GM12872 (cell line): ENCODE data around the gene CLDN16.

ENCODE experiments used
- TF ChIP-seq, protein P1 (sequence below): IDR thresholded peaks from 3 replicates; pipeline ENCODE4 v1.5.1; 2011; ENCODE audit warnings: low read depth, mild to moderate bottlenecking, low read length, moderate library complexity; ENCODE audit not compliant: insufficient read depth

CLDN16 gene

DNA sequence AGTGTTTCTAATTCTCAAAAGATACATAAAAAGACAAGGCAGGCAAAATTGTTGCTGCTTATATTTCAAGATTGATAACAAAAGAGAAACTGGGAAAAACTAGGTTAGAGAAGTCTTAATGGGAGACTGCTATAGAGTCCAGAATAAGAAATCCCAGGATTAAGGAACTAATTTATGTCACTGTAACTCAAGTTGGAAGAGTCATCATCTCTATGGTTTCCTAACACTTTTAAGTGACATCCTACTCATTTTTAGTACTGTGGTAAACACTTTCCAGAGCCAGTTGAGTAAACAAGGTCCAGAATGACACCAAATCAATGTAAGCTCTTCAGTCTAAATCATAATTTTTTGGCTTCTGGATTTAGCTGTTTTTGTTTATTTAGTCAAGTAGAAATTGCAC lies 8.0 kb downstream of the CLDN16 start:
- TF ChIP-seq, protein P1, sequence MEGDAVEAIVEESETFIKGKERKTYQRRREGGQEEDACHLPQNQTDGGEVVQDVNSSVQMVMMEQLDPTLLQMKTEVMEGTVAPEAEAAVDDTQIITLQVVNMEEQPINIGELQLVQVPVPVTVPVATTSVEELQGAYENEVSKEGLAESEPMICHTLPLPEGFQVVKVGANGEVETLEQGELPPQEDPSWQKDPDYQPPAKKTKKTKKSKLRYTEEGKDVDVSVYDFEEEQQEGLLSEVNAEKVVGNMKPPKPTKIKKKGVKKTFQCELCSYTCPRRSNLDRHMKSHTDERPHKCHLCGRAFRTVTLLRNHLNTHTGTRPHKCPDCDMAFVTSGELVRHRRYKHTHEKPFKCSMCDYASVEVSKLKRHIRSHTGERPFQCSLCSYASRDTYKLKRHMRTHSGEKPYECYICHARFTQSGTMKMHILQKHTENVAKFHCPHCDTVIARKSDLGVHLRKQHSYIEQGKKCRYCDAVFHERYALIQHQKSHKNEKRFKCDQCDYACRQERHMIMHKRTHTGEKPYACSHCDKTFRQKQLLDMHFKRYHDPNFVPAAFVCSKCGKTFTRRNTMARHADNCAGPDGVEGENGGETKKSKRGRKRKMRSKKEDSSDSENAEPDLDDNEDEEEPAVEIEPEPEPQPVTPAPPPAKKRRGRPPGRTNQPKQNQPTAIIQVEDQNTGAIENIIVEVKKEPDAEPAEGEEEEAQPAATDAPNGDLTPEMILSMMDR, result no peak

DNA sequence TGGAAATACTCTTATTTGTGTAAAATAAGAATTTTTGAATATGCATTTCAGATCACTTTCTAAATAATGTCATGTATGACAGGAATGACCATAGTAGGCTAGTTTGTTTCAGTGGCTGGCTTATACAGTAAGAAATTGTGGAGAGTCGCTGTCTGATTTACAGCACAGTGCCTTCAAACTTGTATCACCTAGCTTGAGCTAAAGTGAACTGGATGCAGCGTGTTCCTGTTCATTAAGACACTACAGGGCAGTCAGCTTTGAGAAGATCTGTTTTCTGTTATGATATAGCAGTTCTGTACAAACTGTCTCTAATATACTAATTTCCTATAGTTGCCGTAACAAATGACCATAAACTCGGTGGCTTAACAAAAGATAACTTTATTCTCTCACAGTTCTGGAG lies 9.9 kb downstream of the CLDN16 start:
- TF ChIP-seq, protein P1, result no peak

GRCh38 chr3:190399677-190400076 lies 11.7 kb downstream of the CLDN16 start:
- TF ChIP-seq, protein P1, result no peak

- TF ChIP-seq, protein P1, result no peak
Observed at GRCh38 chr3:190401963-190402362, 14.0 kb downstream of the CLDN16 start.

DNA sequence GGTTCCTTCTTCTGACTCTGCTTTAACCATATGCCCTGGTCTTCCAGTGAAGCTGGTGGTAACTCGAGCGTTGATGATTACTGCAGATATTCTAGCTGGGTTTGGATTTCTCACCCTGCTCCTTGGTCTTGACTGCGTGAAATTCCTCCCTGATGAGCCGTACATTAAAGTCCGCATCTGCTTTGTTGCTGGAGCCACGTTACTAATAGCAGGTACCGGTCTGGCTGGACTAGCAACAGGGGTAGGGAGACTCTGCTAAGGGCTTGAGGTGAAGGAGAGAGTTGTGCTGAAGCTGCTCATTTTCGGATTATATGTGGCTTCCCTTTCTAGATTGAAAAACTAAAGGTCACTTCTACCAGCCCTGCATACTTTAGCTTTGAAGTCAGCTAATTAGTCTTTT lies 16.8 kb downstream of the CLDN16 start:
- TF ChIP-seq, protein P1, result no peak

DNA sequence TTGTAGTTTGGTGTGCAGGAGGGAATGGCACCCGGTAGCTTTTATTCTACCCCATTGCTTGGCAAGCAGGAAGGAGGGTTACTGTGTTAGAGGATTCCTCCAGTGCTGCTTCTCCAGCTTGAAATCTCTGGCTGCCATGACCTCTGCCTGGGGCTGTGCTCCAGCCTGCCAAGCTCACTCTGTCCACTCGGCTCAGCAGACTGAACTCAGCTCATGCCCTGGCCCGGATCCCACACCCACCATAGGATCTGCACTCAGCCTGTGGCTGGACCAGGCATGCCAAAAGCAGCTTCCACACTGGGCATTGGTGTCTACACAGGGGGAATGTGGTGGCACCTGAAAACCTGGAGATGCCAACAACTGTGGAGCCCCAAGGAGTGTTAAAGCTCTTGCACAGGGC lies 26.3 kb downstream of the CLDN16 start:
- TF ChIP-seq, protein P1, result no peak

- TF ChIP-seq, protein P1, result no peak
Observed at GRCh38 chr3:190424108-190424477, 36.1 kb downstream of the CLDN16 start.
